Glomerular endothelial cell (primary cell): Measurements from ENCODE around the gene APBA3. TPM values are rescaled to one million over a fixed set of nuclear protein-coding genes. Genes with fewer than 3 reads are reported as not detected.

Source experiments
- DNase-seq: peaks from one replicate; pipeline ENCODE4 v3.0.0-alpha.2; 2011; ENCODE audit warnings: low read depth, low spot score; ENCODE audit errors: extremely low read depth
- total RNA-seq: library from RNA; depleted of rRNA; stranded (reverse); fragments of >200 nt; gene quantifications from 2 replicates; pipeline ENCODE4 v1.2.3, GENCODE V29; 2015

The APBA3 gene
- total RNA-seq, 1 donor from 2014 or later, result 50.1 TPM

DNA sequence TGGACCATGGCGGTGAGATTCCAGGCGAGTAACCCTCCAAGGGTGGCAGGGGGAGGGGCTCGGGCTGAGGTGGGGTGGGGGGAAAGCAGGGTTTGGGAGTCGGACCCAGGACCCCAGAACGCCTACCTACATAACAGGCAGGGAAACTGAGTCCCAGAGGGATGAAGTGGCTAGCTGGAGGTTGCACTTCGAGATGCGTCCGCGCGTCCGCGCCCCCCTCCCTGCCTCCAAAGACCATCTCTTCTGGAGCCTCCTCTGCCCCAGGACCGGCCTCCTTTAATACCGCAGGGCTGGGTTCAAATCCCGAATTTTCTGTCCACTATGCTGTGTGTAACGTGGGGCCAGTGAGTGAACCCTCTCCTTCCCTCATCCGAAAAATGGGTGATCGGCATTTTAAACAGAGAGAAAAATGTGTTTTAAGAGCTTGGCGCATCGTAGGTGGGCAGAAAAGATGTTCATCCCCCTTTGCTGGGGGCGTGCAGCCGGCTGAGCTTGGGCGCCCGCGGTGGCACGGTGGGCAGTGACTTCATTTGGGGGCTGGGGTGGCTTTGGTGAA, 39.5 kb downstream of the APBA3 start:
- DNase-seq, result no peak

DNA sequence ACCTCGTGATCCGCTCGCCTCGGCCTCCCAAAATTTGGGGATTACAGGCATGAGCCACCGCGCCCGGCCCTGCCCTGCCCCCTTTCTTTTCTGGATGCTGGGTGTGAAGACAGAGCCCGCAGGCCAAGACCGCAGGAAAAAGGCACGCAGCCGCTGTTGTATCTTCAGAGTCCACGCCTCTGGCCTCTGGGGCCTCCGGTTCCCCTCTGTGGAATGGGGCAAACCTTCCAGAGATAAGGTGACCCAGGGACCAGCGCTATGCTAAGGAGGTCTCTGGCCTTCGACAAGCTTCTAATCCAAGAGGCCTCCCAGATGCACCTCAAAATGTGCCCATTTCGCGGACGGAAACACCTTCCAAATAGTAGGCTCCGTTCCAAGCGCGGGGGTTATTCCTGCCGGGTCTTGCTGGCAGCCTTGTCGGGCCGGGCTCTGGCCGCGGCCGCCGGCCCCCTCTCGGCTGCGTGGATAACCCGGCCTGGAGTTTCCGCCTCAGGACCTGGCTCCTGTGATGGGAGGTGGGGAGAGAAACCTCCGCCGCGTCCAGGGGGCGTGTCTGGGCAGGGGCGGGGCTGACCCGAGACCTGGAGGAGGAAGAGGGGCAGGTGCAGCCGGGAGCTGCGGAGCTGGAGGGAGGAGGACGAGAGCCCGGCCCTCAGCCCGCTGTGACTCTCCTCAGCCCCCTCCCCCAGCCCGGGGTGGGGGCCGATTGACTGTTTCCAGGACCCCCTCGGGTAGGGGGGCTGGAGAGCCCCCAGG, 40.2 kb downstream of the APBA3 start:
- no peak for DNase-seq

DNA sequence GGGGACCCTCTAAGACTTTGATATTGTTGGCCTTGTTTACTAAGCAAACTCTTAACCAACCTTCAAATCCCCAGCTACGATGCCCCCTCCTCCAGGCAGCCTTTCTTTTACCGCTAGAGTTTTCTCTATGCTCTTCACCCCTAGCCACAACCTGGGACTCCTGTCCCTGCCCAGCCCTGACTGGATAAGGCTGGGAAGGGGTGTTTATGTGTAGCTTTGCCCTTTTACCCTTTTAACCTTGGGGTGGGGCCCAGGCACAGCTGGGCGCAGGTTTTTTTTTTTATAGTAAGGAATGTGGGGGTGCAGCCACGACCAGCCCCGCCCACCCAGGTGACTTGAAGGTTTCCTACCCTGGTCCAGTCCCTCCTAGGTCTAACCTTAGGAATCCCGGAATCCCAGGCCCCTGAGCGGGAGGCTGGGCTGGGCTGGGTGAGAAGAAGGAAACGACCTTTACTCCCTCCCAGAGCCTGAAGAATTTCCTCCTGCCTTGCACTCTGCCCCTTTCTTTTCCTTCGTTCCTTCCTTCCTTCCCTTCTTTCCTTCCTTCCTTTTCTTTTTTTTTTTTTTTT, 41.1 kb downstream of the APBA3 start:
- no peak for DNase-seq

DNA sequence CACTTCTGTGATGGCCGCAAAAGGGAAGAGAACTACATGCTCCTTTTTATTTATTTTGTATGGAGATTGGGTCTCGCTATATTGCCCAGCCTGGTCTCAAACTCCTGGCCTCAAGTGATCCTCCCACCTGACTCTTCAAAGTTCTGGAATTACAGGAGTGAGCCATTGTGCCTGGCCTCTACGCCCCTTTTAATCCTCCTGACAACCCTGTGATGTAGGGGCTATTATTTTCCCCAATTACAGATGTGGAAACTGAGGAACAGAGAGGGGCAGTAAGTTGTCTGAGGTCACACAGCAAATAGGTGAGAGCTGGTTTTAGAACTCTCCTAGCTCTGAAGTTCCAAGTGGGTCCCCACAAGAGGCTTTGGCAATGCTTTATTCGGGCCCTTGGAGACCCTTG, 41.6 kb downstream of the APBA3 start:
- no peak for DNase-seq

DNA sequence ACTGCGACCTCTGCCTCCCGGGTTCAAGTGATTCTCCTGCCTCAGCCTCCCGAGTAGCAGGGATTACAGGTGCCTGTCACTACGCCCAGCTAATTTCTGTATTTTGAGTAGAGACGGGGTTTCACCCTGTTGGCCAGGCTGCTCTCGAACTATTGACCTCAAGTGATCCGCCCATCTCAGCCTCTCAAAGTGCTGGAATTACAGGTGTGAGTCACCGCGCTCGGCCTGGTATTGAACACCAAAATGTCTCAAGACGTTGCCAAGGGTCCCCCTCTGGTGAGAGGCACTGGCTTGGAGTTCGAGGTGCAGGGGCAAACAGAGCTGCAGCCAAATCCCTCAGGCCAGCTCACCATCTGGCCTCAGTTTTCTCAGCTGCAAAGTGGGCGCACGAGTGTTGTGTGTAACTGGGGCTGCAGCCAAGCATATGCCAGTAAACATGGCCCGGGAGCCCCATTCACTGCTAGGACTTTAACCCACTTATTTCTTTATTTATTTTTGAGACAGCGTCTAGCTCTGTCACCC, 45.3 kb downstream of the APBA3 start:
- DNase-seq, result no peak

DNA sequence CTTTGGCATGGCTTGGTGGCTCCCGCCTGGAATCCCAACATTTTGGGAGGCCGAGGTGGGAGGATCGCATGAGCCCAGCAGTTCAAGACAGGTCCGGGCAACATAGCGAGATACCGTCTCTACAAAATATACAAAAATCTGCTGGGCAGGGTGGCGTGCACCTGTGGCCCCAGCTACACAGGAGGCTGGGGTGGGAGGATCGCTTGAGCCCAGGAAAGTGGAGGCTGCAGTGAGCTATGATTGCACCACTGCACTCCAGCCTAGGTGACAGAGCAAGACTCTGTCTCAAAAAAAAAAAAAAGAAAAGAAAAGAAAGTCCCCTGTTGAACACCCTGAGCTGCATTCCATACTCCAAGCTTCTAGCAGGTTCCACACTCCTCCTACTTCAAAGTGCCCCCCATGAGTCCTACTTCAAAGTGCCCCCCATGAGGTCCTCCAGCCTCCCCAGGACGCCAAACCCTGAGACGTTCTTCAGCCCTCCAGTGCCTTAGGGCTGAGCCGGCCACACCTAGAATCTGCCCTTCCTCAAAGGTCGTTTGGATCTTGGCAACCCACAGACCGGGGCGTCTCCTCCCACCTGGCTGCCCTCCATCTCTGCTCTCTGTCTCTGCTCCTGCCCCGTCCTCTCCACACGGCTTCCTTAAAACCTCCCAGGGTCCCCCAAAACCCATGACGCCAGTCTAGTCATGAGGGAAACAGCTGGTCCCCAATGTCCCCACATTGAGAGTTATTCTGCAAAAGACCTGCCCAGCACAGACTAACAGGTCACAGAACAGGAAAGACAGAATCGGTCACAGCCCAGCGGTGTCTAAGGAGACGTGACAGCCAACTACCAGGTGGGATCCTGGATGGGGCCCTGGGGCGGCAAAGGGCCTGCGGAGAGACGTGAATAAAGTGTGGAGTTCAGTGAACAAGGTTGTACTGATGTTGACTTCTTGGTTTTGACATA, 48.6 kb downstream of the APBA3 start:
- no peak for DNase-seq

DNA sequence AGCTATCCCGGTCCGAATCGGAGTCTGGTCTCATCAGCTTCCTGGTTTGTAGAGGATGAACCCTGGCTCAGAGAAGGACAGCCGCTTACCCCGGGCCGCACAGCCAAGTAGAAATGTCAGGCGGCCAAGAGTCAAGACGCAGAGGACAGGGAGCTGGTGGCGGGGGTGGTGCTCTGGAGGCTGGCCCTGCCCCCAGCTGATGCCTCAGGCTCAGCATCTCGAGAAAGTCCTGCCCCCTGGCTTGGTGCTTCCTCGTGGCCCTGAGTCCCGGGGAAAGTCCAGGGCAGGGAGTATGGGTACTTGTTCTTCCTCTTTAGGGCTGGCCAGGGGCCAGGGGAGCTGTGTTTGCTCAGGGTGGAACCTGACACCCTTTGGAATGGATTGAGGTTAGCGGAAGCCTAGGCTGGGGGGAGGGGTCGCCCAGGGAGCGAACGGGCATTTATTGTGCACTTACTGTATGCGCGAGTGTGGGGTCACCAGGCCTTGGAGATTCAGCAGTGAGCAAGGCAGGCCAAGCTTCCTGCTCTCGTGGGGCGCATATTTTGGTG, 51.2 kb downstream of the APBA3 start:
- DNase-seq, result no peak

DNA sequence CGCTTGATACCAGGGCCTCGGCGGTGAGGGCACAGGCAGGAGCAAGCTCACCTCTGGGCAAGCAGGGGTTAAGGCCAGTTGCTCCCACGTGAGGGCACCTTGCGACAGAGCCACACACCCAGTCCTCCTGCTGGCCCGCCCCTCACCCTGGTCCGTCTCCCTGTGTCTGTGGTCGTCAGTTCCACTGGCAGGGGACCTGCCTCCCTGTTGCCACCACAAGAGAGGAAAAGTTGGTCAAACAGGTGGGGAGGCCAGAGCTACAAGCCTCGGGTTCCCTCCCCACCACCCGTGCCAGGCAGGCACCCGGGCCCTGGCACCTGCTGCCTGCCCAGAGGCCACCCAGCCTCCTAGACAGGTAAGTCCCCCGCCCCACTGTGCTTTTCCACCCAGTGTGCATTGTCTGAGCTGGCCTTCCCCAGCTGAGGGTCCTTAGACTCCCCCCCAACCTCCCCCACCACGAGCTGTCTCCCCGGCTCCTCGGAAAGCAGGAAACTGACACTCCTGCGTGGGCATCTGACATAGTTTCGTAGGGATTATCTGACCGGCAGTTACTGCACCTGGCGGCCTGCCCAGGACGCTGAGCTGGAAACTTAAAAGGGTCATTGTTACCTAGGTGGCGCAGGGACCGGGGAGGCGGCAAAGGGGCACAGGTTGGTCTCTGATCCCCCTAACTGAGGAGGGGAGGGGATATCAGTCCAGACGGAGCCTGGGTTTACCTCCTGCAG, 53.1 kb downstream of the APBA3 start, which contains the start of gene TJP3:
TJP3 (plus strand) TSS at position 178 of the 725 bp plus-strand sequence. CDS start 20,049 bp downstream, outside the sequence.
- no peak for DNase-seq

DNA sequence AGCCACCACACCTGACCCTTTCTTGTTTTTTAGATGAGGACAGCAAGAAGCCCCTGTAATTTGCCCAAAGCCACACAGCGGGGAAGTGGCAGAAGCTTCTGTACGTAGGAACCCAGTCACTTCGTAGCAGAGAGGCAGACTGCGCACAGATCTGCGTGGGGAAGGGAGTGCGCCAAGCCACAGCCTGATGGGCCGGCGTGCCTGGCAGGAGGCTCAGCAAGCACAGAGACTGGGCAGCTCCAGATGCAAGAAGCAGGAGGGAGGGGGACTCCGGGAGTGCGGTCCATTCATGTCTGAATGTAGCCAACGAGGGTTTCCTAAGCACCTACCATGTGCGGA, 53.7 kb downstream of the APBA3 start:
- no peak for DNase-seq

DNA sequence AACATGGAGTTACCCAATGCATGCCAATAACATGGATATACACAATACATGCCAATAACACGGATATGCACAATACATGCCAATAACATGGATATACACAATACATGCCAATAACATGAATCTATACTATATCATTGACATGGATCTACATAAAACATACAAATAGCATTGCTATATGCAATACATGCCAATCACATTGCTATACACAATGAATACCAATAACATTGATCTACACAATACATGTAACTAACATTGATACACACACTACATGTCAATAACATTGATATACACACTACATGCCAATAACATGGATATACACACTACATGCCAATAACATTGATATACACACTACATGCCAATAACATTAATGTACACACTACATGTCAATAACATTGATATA, 60.3 kb downstream of the APBA3 start:
- no peak for DNase-seq

Other genes with a start within 250 kb of the APBA3 start
- gene TEKTIP1, start 222.5 kb downstream of the APBA3 start, total RNA-seq, result not detected in 2 replicates
- 107 and 138 TPM in 2 replicates for gene MFSD12, start 204.1 kb downstream of the APBA3 start, total RNA-seq
- gene HMG20B, start 188.7 kb downstream of the APBA3 start, total RNA-seq, result 121 and 129 TPM in 2 replicates
- 3.2 and 6.1 TPM in 2 replicates for gene GIPC3, start 176.2 kb downstream of the APBA3 start, total RNA-seq
- 1.9 and 2.7 TPM in 2 replicates for gene TBXA2R, start 154.8 kb downstream of the APBA3 start, total RNA-seq
- gene CACTIN, start 134.9 kb downstream of the APBA3 start, total RNA-seq, result 36.6 and 38.4 TPM in 2 replicates
- 69.8 and 110 TPM in 2 replicates for gene PIP5K1C, start 61.2 kb downstream of the APBA3 start, total RNA-seq
- not detected in 2 replicates for gene TJP3, start 53.3 kb downstream of the APBA3 start, total RNA-seq
- gene MRPL54, start 990 bp upstream of the APBA3 start, total RNA-seq, result 65.2 and 71.4 TPM in 2 replicates
- gene RAX2, start 10.5 kb upstream of the APBA3 start, total RNA-seq, result not detected in 2 replicates
- gene MATK, start 24.7 kb upstream of the APBA3 start, total RNA-seq, result 3.3 TPM in 1 of 2 replicates, not detected in the other
- 0.29 TPM in 1 of 2 replicates, not detected in the other for gene ZFR2, start 107.3 kb upstream of the APBA3 start, total RNA-seq
- gene ATCAY, start 119.0 kb upstream of the APBA3 start, total RNA-seq, result not detected in 2 replicates
- gene NMRK2, start 171.4 kb upstream of the APBA3 start, total RNA-seq, result not detected in 2 replicates
- 208 and 281 TPM in 2 replicates for gene DAPK3, start 209.4 kb upstream of the APBA3 start, total RNA-seq
- gene EEF2, start 223.8 kb upstream of the APBA3 start, total RNA-seq, result 1,981 and 2,501 TPM in 2 replicates
- 31.6 and 34.7 TPM in 2 replicates for gene PIAS4, start 246.0 kb upstream of the APBA3 start, total RNA-seq